H1 (cell line): ENCODE measurements around the gene TMEM220. TPM values are rescaled to one million over a fixed set of nuclear protein-coding genes. Genes with fewer than 3 reads are reported as not detected.

Source experiments
- CTCF ChIA-PET: fragments of 300-600 bp; sonication (Branson Sonifier 250); formaldehyde crosslinking; loops from one replicate; lab custom pipeline; 2021; ENCODE audit not compliant: partially characterized antibody; lab: Charles Lee
- POLR2A ChIA-PET: fragments of 300-600 bp; sonication (Branson Sonifier 250); formaldehyde crosslinking; loops from one replicate; lab custom pipeline; 2021; ENCODE audit warnings: inconsistent platforms; ENCODE audit not compliant: partially characterized antibody; lab: Charles Lee
- DNase-seq, 2 experiments: peaks; one replicate each; pipeline versions ENCODE4 v3.0.0 to v3.0.0-alpha.2; 2010 to 2022; ENCODE audit warnings: low spot score in 2 of 2, low read depth in 1 of 2, mixed read lengths in 1 of 2
- FAIRE-seq: peaks from 2 replicates; lab custom pipeline; 2011; peaks lifted over from hg19 to GRCh38; lab: Jason Lieb, UNC
- H2AFZ ChIP-seq: 2 replicates; pipeline ENCODE4 v1.8.1; 2012; ENCODE audit warnings: low read length, inconsistent platforms
- H2AK5ac ChIP-seq: 2 replicates; pipeline ENCODE4 v1.6.1; 2013; ENCODE audit warnings: low read depth, low read length
- H2BK120ac ChIP-seq: replicated peaks from 2 replicates; pipeline ENCODE3; 2013; ENCODE audit warnings: low read depth, low read length, inconsistent platforms
- H2BK12ac ChIP-seq: 2 replicates; pipeline ENCODE4 v1.6.1; 2013; ENCODE audit warnings: low read depth, low read length
- H2BK15ac ChIP-seq: 2 replicates; pipeline ENCODE4 v1.6.1; 2013; ENCODE audit warnings: low read length
- H2BK20ac ChIP-seq: 2 replicates; pipeline ENCODE4 v1.6.1; 2013; ENCODE audit warnings: low read length
- H2BK5ac ChIP-seq: 2 replicates; pipeline ENCODE4 v1.6.1; 2013; ENCODE audit warnings: low read depth, low read length
- H3K14ac ChIP-seq: 2 replicates; pipeline ENCODE4 v1.6.1; 2013; ENCODE audit warnings: inconsistent platforms; ENCODE audit not compliant: insufficient read length
- H3K18ac ChIP-seq: 2 replicates; pipeline ENCODE4 v1.6.1; 2013; ENCODE audit warnings: low read length; ENCODE audit errors: extremely low read depth
- H3K23ac ChIP-seq: 2 replicates; pipeline ENCODE4 v1.6.1; 2013; ENCODE audit warnings: inconsistent platforms; ENCODE audit not compliant: insufficient read length
- H3K23me2 ChIP-seq: 2 replicates; pipeline ENCODE4 v1.6.1; 2013; ENCODE audit warnings: low read depth, low read length
- H3K27ac ChIP-seq: 2 replicates; pipeline ENCODE4 v1.6.1; 2011; ENCODE audit warnings: low read depth, low read length, inconsistent platforms
- H3K27me3 ChIP-seq, 4 experiments: replicated peaks in 1 of 4; 1 replicate in 1 of 4; 2 replicates in 3 of 4; pipeline versions ENCODE4 v1.6.1 to v1.8.1; 2011 to 2013; ENCODE audit warnings: low read length in 3 of 4, mild to moderate bottlenecking in 3 of 4, inconsistent platforms in 2 of 4, mixed read lengths in 2 of 4, moderate library complexity in 1 of 4; ENCODE audit not compliant: control insufficient read depth in 3 of 4, insufficient read depth in 3 of 4; ENCODE audit errors: extremely low read depth in 1 of 4
- H3K36me3 ChIP-seq, 4 experiments: 2 replicates each; pipeline versions ENCODE4 v1.6.1 to v1.8.1; 2011 to 2013; ENCODE audit warnings: mild to moderate bottlenecking in 4 of 4, low read length in 3 of 4, moderate library complexity in 2 of 4, control low read depth in 1 of 4, inconsistent platforms in 1 of 4; ENCODE audit not compliant: insufficient read depth in 4 of 4, control insufficient read depth in 2 of 4
- H3K4ac ChIP-seq: replicated peaks from 2 replicates; pipeline ENCODE3; 2013; ENCODE audit warnings: low read length, low read depth, mixed read lengths, inconsistent platforms; ENCODE audit not compliant: insufficient read length
- H3K4me1 ChIP-seq, 4 experiments: replicated peaks in 1 of 4; 1 replicate in 1 of 4; 2 replicates in 3 of 4; pipeline versions ENCODE4 v1.6.1 to v1.8.1; 2011 to 2013; ENCODE audit warnings: low read length in 3 of 4, inconsistent platforms in 2 of 4, mixed read lengths in 1 of 4; ENCODE audit not compliant: insufficient read depth in 4 of 4, control insufficient read depth in 3 of 4
- H3K4me2 ChIP-seq, 2 experiments: 2 replicates each; pipeline versions ENCODE4 v1.6.1 to v1.8.1; 2011 to 2013; ENCODE audit warnings: low read depth in 2 of 2, low read length in 2 of 2, control low read depth in 1 of 2, inconsistent platforms in 1 of 2, mild to moderate bottlenecking in 1 of 2; ENCODE audit not compliant: insufficient read depth in 1 of 2
- H3K4me3 ChIP-seq, 4 experiments: fragments of 200-600, 300-600 bp in 1 of 4; sonication (generic), shearing (Covaris generic), sonication (Bioruptor Twin) in 1 of 4; 2 replicates each; pipeline versions ENCODE4 v1.5.1 to v1.8.1; 2011 to 2016; ENCODE audit warnings: low read length in 4 of 4, low read depth in 3 of 4, control low read depth in 2 of 4, inconsistent platforms in 2 of 4, mild to moderate bottlenecking in 2 of 4, mixed read lengths in 1 of 4, moderate library complexity in 1 of 4; ENCODE audit not compliant: insufficient read depth in 2 of 4; ENCODE audit errors: extremely low read depth in 1 of 4
- H3K56ac ChIP-seq: replicated peaks from 2 replicates; pipeline ENCODE3; 2013; ENCODE audit warnings: low read depth, mild to moderate bottlenecking, mixed read lengths, low read length, inconsistent platforms; ENCODE audit not compliant: insufficient read length
- H3K79me1 ChIP-seq: 2 replicates; pipeline ENCODE4 v1.6.1; 2013; ENCODE audit warnings: low read depth, low read length, control low read depth
- H3K79me2 ChIP-seq, 2 experiments: 2 replicates each; pipeline versions ENCODE4 v1.6.1 to v1.8.1; 2012 to 2013; ENCODE audit warnings: low read length in 2 of 2, mild to moderate bottlenecking in 2 of 2, inconsistent platforms in 1 of 2; ENCODE audit not compliant: insufficient read depth in 2 of 2, control insufficient read depth in 1 of 2
- H3K9ac ChIP-seq, 4 experiments: replicated peaks in 1 of 4; 1 replicate in 1 of 4; 2 replicates in 3 of 4; pipeline versions ENCODE4 v1.6.1 to v1.8.1; 2011 to 2013; ENCODE audit warnings: low read depth in 3 of 4, low read length in 3 of 4, control low read depth in 2 of 4, mild to moderate bottlenecking in 2 of 4, moderate library complexity in 2 of 4, inconsistent platforms in 1 of 4; ENCODE audit errors: extremely low read depth in 1 of 4
- H3K9me3 ChIP-seq, 2 experiments: 2 replicates each; pipeline versions ENCODE4 v1.6.1 to v1.8.1; 2012 to 2013; ENCODE audit warnings: mild to moderate bottlenecking in 2 of 2, moderate library complexity in 2 of 2, control low read depth in 1 of 2, inconsistent platforms in 1 of 2, low read depth in 1 of 2, low read length in 1 of 2, mixed read lengths in 1 of 2; ENCODE audit not compliant: insufficient read depth in 2 of 2
- H4K20me1 ChIP-seq, 2 experiments: replicated peaks in 1 of 2; 2 replicates each; pipeline versions ENCODE3 to v1.8.1; 2011 to 2013; ENCODE audit warnings: inconsistent platforms in 2 of 2, low read length in 2 of 2, mild to moderate bottlenecking in 1 of 2; ENCODE audit not compliant: insufficient read depth in 2 of 2, control insufficient read depth in 1 of 2
- H4K5ac ChIP-seq: 2 replicates; pipeline ENCODE4 v1.6.1; 2013; ENCODE audit warnings: low read length, low read depth, mixed read lengths, inconsistent platforms; ENCODE audit not compliant: insufficient read length
- H4K8ac ChIP-seq: 2 replicates; pipeline ENCODE4 v1.8.0; 2013; ENCODE audit warnings: mild to moderate bottlenecking, moderate library complexity, low read length, inconsistent platforms; ENCODE audit not compliant: insufficient read depth; ENCODE audit errors: extremely low read depth
- H4K91ac ChIP-seq: replicated peaks from 2 replicates; pipeline ENCODE3; 2013; ENCODE audit warnings: low read length, mixed read lengths, inconsistent platforms; ENCODE audit not compliant: insufficient read length
- ATF2 ChIP-seq: IDR thresholded peaks from 2 replicates; pipeline ENCODE4 v1.6.1; 2012; ENCODE audit warnings: low read length, inconsistent platforms
- ATF3 ChIP-seq: IDR thresholded peaks from 2 replicates; pipeline ENCODE4 v1.6.1; 2011; ENCODE audit warnings: low read depth, mild to moderate bottlenecking, low read length; ENCODE audit not compliant: insufficient read depth
- BCL11A ChIP-seq, 2 experiments: IDR thresholded peaks; one replicate each; pipeline ENCODE4 v1.6.1; 2011; ENCODE audit warnings: low read depth in 2 of 2, low read length in 2 of 2, mild to moderate bottlenecking in 2 of 2
- CTBP2 ChIP-seq: IDR thresholded peaks from 2 replicates; pipeline ENCODE4 v1.7.0; 2011; ENCODE audit warnings: borderline replicate concordance, mild to moderate bottlenecking, moderate library complexity, mixed read lengths, low read length; ENCODE audit not compliant: insufficient read depth, insufficient read length
- FOSL1 ChIP-seq: IDR thresholded peaks from 2 replicates; pipeline ENCODE4 v1.6.1; 2011; ENCODE audit warnings: mild to moderate bottlenecking, low read depth, low read length, moderate library complexity; ENCODE audit not compliant: insufficient read depth
- RFX5 ChIP-seq: IDR thresholded peaks from 2 replicates; pipeline ENCODE4 v1.6.1; 2011; ENCODE audit warnings: low read depth, low read length, improper control_type of control experiment, borderline replicate concordance
- SIX5 ChIP-seq: IDR thresholded peaks from 2 replicates; pipeline ENCODE4 v1.6.1; 2011; ENCODE audit warnings: mild to moderate bottlenecking, low read depth, low read length
- SP2 ChIP-seq: IDR thresholded peaks from 2 replicates; pipeline ENCODE4 v1.6.1; 2012; ENCODE audit warnings: mild to moderate bottlenecking, low read length, inconsistent platforms
- SP4 ChIP-seq: IDR thresholded peaks from 2 replicates; pipeline ENCODE4 v1.6.1; 2012; ENCODE audit warnings: low read length, inconsistent platforms
- TAF7 ChIP-seq: optimal IDR thresholded peaks from 2 replicates; pipeline ENCODE3; 2011; ENCODE audit warnings: low read depth, mild to moderate bottlenecking, inconsistent platforms, low read length, moderate library complexity, borderline replicate concordance
- USF2 ChIP-seq: IDR thresholded peaks from 2 replicates; pipeline ENCODE4 v1.6.1; 2011; ENCODE audit warnings: low read length, improper control_type of control experiment
- whole genome bisulfite sequencing, 2 experiments: shearing (Covaris generic) in 1 of 2; methylation state at CpG; one replicate each; pipeline versions ENCODE4 v1.1.6 to v1.1.7; 2013 to 2015; ENCODE audit warnings: low lambda C conversion rate in 2 of 2, mixed read lengths in 2 of 2, inconsistent platforms in 1 of 2, low coverage in 1 of 2, missing lambda C conversion rate in 1 of 2; ENCODE audit not compliant: insufficient replicate concordance in 2 of 2, insufficient coverage in 1 of 2, insufficient read length in 1 of 2; ENCODE audit errors: extremely low coverage in 1 of 2, missing lambda C conversion rate in 1 of 2; 5-methylcytosine and 5-hydroxymethylcytosine counted together
- polyA plus RNA-seq, 7 experiments: library from polyadenylated mRNA; depleted of rRNA in 3 of 7; stranded (reverse) in 5 of 7; unstranded in 2 of 7; fragments of >200 nt in 5 of 7; fragments of 200-250 nt in 2 of 7; gene quantifications; 1 replicate in 5 of 7; 2 replicates in 1 of 7; 4 replicates in 1 of 7; pipeline versions ENCODE4 v1.2.1 to v1.2.3, GENCODE V29; 2011 to 2013; ENCODE audit warnings: missing spikeins in 2 of 7, mixed read lengths in 2 of 7
- total RNA-seq: library from RNA; stranded (reverse); fragmentation: NEBNext Ultra II Directional; extraction: Animal tissue kit (Norgen Biotek cat#: 25700); gene quantifications from 2 replicates; pipeline ENCODE4 v1.2.1, GENCODE V29; 2021

The TMEM220 gene
- total and polyA plus RNA-seq, 2 of the 8 experiments (the other 6 are each of a cell fraction or from before 2014, with no cell fraction given) = 3.8 to 4.1 TPM

GRCh38 chr17:10761281-10761680, 31.5 kb upstream of the TMEM220 start:
- Histone ChIP-seq H2BK12ac (no peak overlapping the region), H2BK120ac (no peak overlapping the region), H3K36me3 (no peaks in the 10 kb centered on the region), H4K91ac (no peak overlapping the region), H4K5ac (no peak overlapping the region), H3K9me3 (no peaks in the 10 kb centered on the region), H2BK15ac (no peak overlapping the region), H3K4me3 (no peak overlapping the region), H3K4me1 (peaks cover 3 to 12% (median 5%) of the 10 kb centered on the region in 4 experiments; a peak in 6 of 7 replicates), H2AK5ac (no peak overlapping the region), H3K4me2 (no peak overlapping the region), H3K27ac (no peak overlapping the region), H3K56ac (no peak overlapping the region), H4K20me1 (no peaks in the 10 kb centered on the region), H3K9ac (no peak overlapping the region), H3K14ac (no peak overlapping the region), H2AFZ (no peak overlapping the region), H3K18ac (no peak overlapping the region), H2BK20ac (no peak overlapping the region), H3K23me2 (no peaks in the 10 kb centered on the region), H3K27me3 (no peaks in the 10 kb centered on the region), H3K79me1 (no peaks in the 10 kb centered on the region), H3K79me2 (no peaks in the 10 kb centered on the region), H3K23ac (no peak overlapping the region), H2BK5ac (no peak overlapping the region), H4K8ac (no peak overlapping the region), H3K4ac (no peak overlapping the region)
- 95% methylated on average over 2 of the region's 2 CpGs; no CpG with 5 or more reads in 1 of the 2 experiments for WGBS, 2 experiments
- POLR2A ChIA-PET = no interaction called here
- no peak for DNase-seq
- FAIRE-seq = no peak
- TF ChIP-seq FOSL1 (no peak), SP4 (no peak), CTBP2 (no peak), RFX5 (no peak), SP2 (no peak), BCL11A (IDR thresholded peaks at IDR 0.05; ENCODE audit: low read depth in 2 of 2, low read length in 2 of 2) (no peak), USF2 (no peak), TAF7 (no peak), ATF3 (no peak), SIX5 (no peak), ATF2 (no peak)
- CTCF ChIA-PET = interaction anchor here (1.0 to 4.9 kb wide), 4 partner anchors 9 to 83 kb away, joined by 3 to 30 read pairs (median 6); no protein-coding TSS in a partner anchor
